Stimulated activated naive CD4-positive, alpha-beta T cell (primary cell): ENCODE measurements around the gene LRRC40.
"Not testable (repeated sequence)": the region's sequence is repeated elsewhere in the genome, so short reads cannot be mapped to it uniquely, and the experiment has no call there.

Experiments used
- DNase-seq, 6 experiments: peaks; one replicate each; lab custom pipeline; 2025; lab: John Stamatoyannopoulos, UW

LRRC40 gene

GRCh38 chr1:70205434-70206118, at the start of gene LRRC40:
Gene LRRC40 (minus strand): TSS chr1:70205579. CDS start chr1:70205540, 39 bp downstream.
- peak; percentile 89 to 96 (median 94) for DNase-seq

GRCh38 chr1:70248729-70249128, 43.4 kb upstream of the LRRC40 start:
- no peak for DNase-seq

DNA sequence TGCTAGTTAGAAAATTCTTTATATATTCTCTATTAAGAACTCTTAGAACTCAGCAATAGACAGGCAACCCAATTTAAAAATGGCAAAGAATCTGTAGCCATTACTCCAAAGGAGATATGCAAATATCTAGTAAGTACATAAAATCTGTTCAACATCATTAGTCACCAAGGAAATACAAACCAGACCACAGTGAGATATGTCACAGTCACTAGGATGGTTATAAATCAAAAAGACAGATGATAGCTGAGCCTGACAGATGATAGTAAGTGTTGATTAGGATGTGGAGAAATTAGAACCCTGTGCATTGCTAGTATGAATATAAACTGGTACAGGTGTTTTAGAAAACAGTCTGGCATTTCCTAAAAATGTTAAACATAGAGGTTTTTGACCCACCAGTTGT, 42.4 kb upstream of the LRRC40 start:
- no peak for DNase-seq

DNA sequence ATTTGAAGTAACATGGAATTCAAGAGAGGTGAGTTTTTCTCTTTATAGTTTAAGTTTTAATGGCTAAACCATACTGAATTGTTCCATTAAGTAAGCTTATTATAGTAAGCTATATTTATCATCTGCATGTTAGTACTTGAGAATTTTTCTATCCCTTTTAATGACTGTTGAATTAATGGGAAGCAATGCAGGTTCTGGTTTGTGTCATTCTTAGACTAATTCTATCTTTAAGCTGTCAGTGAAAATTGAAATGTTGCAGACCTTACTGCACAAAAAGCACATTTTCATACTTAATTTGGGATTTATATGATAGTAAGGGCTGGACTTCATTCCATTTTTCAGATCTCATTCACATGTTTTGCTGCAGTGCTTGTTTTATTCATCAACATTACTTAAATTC, 41.7 kb upstream of the LRRC40 start:
- DNase-seq = no peak

DNA sequence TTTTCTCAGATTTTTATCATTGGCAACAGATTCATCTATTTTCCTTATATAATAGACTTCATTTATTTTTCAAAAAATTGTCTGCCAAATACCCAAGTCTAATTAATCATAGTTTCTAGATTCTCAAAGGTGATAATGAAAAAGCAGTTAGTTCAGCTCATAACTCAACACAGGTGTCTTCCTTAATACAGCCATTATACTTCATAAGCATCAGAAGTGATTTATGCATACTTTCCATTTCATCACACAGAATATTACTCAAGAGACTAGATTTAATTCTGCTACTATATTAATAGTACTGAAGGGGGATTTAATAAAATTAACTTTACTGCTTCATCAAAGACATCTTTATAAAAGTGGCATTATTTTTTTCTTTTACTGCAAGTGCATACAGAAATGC, 34.6 kb upstream of the LRRC40 start:
- DNase-seq = no peak

- no peak for DNase-seq
These were observed 29.4 kb upstream of the LRRC40 start for GRCh38 chr1:70234733-70235132.

GRCh38 chr1:70231475-70231874, 26.1 kb upstream of the LRRC40 start:
- no peak for DNase-seq

GRCh38 chr1:70228670-70229069, 23.3 kb upstream of the LRRC40 start:
- no peak for DNase-seq

- no peak for DNase-seq
These were observed 22.1 kb upstream of the LRRC40 start for GRCh38 chr1:70227439-70227838.

DNA sequence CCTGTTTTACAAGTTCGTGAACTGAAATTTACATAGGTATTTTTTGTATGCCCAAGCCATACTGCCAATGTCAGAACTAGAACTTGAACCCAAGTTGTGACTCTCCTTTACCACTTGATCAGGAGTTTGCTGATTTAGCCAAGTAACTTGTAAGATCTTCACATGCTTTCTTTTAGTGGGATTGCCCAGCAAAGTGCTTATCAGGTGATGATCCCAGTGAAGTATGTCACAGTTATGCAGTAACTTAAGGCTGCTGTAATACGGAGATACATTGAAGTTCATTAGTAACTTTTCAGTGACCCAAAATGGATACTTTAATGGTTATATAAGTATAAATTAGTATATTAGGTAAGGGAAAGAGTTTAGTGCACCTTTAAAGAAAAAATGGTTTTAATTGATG, 19.6 kb upstream of the LRRC40 start:
- DNase-seq = no peak

DNA sequence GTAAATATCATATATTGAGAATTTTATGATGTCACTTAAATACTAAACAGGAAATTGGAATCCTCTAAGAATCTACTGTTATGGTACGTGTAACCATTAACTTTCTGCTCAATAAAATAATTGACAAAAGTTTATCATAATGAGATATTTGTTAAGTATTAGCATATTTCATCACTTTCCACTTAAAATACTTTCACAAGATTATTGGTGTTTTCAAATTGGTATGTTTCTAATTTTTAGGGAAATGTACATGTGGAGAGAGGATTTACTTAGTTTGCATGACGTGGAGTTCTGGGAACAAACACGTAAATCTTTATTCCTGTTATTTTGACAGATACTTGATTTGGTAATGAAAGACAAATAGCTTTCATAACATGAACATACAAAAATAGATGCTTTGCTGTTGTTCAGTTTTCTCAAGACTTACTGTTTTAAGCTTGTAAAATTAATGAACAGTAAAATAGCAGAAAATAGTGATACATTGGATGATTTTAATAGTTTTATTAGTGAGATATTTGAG, 17.4 kb upstream of the LRRC40 start:
- DNase-seq = no peak

DNA sequence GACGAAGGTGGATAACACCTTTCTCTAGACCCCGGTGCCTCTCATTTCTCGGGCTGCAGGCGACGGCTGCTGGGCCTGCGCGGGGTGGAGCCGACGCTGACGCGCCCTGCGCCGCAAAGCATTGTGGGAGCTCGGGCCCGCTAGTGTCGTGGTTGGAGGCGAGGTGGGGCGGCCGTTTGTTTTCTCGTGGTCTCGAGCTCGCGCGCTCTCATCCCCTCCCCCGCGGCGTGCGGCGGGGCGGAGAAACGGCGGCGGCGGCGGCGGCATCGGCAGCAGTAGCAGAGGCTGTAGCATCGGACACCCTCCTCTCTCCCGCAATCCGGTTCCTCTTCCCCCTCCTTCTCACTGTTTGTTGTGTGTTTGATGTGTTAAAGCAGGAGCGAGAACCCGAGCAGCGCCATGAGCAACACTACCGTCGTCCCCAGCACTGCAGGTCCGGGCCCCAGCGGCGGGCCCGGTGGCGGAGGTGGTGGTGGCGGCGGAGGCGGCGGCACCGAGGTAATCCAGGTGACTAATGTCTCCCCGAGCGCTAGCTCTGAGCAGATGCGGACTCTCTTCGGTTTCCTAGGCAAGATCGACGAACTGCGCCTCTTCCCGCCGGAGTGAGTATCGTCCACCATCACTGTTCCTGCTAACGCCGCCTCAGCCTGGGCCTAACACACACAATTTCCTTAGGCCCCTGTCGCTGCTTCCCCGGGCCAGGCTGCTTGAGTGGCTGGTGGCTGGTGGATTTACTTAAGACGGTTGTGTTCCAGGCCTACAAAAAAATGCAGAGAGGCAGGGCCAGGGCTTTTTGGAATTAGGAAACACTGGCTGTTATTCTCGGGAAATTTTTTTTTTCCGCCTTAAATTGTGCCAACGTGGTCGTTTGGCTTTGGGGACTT, 16.1 kb upstream of the LRRC40 start, which contains the start of gene SRSF11:
TSS of gene SRSF11 (plus strand) at position 143 of the 884 bp plus-strand sequence. CDS start at position 400, 257 bp downstream.
- DNase-seq = peak; percentile 93 to 96 (median 95)

GRCh38 chr1:70220517-70221237, 15.3 kb upstream of the LRRC40 start:
- DNase-seq = no peak

GRCh38 chr1:70220015-70220414, 14.6 kb upstream of the LRRC40 start:
- DNase-seq = peak in 1 of 6 experiments; percentile 2

GRCh38 chr1:70211541-70211940, 6.2 kb upstream of the LRRC40 start:
- DNase-seq = no peak

DNA sequence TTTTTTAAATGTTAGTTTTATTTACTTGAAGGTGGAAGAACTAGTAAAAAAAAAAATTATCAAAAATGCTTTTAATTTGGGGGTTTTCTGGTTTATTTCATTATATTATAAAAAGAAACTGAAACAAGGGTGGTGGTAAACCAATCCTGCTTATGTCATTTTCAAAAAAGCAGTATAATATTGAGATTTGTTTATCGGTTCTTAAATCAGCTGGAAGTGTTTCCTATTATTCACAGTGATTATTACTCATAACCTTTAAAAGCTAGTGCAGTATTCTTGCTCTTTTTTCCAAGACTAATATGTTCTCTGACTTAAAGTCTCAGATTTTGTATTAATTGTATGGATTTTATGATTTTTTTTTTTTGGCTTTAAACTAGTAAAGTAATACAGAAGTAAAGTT, 5.4 kb upstream of the LRRC40 start:
- no peak for DNase-seq

- DNase-seq = no peak
These were observed 2.9 kb upstream of the LRRC40 start for GRCh38 chr1:70208292-70208691.

DNA sequence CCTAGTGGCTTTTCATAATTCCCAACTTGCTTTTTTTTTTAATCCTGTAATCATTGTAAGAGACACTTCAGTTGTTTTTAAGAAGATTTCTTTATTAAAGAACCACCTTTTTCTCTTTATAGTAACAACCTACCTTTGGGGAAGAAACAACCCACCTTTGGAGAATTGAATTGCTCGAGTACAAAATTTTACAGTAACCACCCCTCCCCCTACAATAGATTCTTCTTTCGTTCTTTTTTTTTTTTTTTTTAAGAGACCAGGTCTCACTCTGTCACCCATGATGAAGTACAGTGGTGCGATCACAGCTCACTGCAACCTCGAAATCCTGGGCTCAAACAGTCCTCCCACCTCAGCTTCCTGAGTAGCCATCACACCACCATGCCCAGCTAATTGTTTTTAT, 2.1 kb upstream of the LRRC40 start:
- DNase-seq = no peak

- DNase-seq = not testable (repeated sequence)
These were observed 1.5 kb upstream of the LRRC40 start for GRCh38 chr1:70206833-70207232.

DNA sequence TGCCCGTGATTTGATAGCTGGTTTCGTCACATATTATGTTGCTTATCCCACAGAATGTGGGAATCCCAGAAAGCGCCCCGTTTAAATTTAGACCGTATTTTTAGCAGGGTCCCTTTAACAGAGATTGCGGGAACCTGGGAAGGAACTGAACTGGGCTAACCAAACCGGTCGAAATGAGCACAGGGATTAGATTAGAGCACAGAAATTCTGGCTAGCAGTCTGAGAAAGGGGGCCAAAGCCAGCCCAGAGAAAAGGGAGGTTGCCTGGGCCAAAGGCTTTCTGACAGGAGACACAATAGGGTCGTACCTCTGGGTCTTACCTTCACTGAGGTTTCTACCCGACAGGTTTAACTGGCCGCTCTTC, 327 bp downstream of the LRRC40 start:
- DNase-seq = no peak

DNA sequence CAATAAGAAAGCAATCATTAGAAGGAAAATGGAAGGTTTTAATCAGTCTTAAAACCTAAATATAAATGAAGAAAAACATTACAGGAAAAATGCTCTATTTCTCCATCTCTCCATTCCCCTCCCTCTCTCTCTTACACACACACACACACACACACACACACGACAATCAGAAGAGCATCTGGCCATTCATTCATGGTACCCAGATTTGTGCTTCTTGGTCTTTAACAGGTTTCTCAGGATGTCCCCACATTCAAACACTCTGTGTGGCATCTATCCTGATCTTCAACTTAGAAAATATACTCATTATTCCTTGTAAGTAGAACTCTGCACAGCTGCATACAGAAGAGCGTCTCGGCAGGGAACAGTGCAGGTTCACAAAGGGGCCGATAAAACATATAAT, 779 bp downstream of the LRRC40 start:
- DNase-seq = no peak

- no peak for DNase-seq
These were observed 1.2 kb downstream of the LRRC40 start for GRCh38 chr1:70204139-70204538.
